GM13977 (cell line): ENCODE results near the gene CCDC82.

ENCODE experiments used
- DNase-seq: peaks from one replicate; pipeline ENCODE4 v3.0.0; 2012; ENCODE audit warnings: low spot score
- in situ Hi-C: fragments of 300-500 bp; cut with MboI; formaldehyde crosslinking; loops from one replicate; pipeline ENCODE4 v1.12.0; 2022; ENCODE audit warnings: low sequenced_read_pairs, low pct_unique_long_range_greater_than_20kb, mixed read lengths, inconsistent platforms; ENCODE audit not compliant: unreplicated experiment
- TF ChIP-seq, protein P1 (sequence below): IDR thresholded peaks from 2 replicates; pipeline ENCODE4 v1.5.1; 2012; ENCODE audit warnings: mild to moderate bottlenecking, control low read depth; ENCODE audit not compliant: insufficient read depth; ENCODE audit errors: extremely low read depth, missing control alignments

Gene CCDC82

DNA sequence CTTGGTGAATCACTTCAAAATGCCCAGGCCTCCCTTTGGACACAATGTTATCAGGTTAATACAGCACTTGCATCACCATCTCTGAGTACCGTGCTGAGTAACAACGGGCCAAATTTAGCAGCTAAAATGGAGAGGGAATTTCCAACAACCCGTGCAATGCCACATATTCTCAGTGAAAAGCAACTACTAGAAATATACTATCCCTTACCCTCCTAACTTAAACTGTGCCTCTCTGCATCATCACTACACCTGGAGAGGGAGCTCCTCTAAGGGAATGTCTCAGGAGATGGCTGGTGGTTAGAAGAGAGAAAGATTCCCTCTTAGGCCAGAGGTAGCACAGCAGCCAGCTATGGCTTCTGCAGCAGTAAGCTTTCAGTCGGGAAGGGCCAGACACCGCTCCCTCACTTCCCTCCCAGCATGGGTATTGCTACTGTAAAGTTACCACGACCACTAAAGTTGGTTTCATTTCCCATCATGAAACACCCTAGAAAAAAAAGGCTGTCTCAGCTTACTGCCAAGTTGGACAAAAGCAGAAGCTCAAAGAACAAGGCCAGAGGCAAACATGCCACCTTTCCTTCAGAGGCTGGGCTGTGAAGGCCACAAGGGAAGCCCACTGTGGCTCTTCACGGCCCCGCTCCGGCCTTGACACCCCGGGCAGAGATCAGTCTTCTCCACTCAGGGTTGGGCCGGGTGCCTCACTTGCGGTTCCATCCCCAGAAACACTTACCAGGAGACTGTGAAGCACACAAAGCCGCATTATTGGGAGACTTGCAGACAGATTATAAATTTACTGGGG is 50.6 kb downstream of the CCDC82 start:
- peak; percentile 55 for DNase-seq
- TF ChIP-seq, protein P1, sequence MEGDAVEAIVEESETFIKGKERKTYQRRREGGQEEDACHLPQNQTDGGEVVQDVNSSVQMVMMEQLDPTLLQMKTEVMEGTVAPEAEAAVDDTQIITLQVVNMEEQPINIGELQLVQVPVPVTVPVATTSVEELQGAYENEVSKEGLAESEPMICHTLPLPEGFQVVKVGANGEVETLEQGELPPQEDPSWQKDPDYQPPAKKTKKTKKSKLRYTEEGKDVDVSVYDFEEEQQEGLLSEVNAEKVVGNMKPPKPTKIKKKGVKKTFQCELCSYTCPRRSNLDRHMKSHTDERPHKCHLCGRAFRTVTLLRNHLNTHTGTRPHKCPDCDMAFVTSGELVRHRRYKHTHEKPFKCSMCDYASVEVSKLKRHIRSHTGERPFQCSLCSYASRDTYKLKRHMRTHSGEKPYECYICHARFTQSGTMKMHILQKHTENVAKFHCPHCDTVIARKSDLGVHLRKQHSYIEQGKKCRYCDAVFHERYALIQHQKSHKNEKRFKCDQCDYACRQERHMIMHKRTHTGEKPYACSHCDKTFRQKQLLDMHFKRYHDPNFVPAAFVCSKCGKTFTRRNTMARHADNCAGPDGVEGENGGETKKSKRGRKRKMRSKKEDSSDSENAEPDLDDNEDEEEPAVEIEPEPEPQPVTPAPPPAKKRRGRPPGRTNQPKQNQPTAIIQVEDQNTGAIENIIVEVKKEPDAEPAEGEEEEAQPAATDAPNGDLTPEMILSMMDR: no peak
- in situ Hi-C loops: loop anchor here (25.0 kb wide), 1 partner anchor 277 kb away; no protein-coding TSS in a partner anchor

DNA sequence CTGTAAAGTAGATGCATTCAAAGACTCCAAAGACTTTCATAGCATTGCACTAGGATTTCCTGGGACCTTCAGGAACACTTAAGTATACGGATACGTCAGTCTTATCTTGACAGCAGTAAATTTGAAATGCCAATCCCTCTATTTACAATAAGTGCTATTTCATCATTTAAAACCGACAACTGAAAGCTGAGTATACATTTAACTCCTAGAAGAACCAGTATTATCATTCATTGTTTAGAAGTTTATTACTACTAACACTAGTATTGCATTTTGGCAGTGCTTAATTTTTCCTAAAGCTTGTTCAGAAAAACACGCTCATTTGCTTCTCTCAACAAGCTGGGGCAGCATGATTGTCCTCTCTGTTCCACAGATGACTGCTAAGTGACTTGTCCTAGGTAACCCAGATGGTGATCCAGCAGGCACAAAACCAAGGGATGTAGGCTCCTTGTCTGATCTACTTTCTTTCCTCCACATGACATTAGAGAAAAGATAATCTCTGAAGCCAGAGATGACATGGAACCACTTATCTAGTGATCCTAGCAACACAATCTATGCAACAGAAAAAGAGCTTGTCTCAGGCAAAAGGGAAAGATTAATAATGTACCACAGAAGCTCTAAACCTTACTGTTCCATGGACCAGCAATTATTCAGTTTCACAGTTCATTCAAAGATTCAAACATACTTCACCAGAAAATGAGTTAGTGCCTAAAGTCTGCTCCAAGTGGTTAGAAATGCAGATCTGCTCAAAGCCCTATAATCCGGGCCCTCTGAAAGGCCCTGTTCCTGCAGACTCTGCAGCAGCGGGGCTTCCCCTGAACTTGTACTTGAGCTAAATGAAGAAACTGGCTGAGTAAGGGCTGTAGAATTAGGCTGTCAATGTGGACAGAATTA is 51.9 kb downstream of the CCDC82 start:
- DNase-seq: peak; percentile 48

DNA sequence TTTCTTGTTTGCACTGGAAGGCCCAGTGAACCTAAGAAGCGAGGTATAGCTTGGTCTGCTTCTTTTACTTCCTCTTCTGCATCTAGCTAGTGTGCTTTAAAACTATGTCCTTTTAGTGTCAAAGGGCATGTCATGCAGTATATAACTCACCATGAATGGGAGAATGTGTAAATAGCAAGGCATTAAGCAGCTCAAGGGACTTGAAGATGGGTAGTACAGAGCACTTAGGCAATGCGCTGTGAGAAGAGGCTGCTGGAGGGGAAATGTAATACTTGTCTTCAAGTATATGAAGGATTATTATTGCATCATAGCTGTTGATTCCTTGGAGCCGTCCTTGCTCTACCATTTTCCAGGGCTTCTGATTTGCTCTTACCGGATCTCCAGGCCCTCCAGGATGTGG is 54.3 kb downstream of the CCDC82 start:
- DNase-seq: no peak
- in situ Hi-C loops: loop anchor here (25.0 kb wide), 1 partner anchor 273 kb away; no protein-coding TSS in a partner anchor

More for the DNA sequence above, 51.9 kb downstream of the CCDC82 start:
- in situ Hi-C loops: loop anchor here (25.0 kb wide), 1 partner anchor 275 kb away; no protein-coding TSS in a partner anchor
- TF ChIP-seq, protein P1: no peak

DNA sequence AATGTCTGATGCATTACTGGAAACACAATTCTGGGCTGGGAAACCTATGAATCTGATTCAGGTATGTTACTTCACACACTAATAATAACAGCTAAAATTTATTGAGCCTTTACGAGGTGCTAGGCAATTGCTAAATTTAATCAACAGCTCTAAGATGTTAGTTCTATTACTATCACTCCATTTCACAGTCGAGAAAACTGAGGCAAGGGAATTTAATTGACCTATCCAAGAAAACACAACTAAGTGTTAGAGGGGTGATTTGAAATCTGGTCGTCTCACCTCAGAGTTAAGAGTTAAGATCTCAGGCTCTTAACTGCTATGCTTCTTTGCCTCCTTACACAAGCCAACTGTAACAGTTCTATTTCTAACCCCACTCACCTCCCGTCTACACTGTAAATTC is 55.5 kb downstream of the CCDC82 start:
- TF ChIP-seq, protein P1: no peak
- no peak for DNase-seq
- in situ Hi-C loops: loop anchor here (25.0 kb wide), 1 partner anchor 272 kb away; no protein-coding TSS in a partner anchor

More for the DNA sequence above, 54.3 kb downstream of the CCDC82 start:
- TF ChIP-seq, protein P1: no peak

DNA sequence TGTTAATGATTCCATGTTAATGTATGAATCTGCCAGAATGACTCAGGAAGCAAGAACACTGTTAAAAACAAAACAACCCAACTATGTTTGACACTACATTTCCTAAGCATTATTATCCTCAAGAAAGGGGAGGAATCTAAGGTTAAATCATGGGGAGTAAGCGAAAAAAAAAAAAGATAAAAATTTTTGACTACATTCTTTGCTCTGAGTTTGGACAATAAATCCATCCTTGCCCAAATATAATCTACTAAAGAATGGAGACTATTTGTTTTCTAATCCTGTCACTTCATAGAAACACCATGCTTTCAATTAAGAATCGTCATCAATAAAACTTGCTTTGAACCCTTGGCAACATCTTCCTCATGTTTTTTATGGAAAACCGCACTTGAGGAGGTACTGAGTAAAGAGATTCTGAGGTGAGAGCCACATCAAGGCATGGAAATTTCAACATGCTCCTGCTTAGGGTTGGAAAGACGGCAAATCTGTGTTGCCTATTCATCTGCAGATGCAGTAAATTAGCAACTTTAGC is 56.5 kb downstream of the CCDC82 start:
- DNase-seq: no peak
- in situ Hi-C loops: loop anchor here (25.0 kb wide), 1 partner anchor 271 kb away; no protein-coding TSS in a partner anchor
- TF ChIP-seq, protein P1: no peak
